Measurements from ENCODE around the gene CWH43.
A peak's percentile ranks its signal among the peaks of the same experiment; 100 is the strongest.
"Not testable (repeated sequence)": the region's sequence is repeated elsewhere in the genome, so short reads cannot be mapped to it uniquely, and the experiment has no call there.

The CWH43 gene

DNA sequence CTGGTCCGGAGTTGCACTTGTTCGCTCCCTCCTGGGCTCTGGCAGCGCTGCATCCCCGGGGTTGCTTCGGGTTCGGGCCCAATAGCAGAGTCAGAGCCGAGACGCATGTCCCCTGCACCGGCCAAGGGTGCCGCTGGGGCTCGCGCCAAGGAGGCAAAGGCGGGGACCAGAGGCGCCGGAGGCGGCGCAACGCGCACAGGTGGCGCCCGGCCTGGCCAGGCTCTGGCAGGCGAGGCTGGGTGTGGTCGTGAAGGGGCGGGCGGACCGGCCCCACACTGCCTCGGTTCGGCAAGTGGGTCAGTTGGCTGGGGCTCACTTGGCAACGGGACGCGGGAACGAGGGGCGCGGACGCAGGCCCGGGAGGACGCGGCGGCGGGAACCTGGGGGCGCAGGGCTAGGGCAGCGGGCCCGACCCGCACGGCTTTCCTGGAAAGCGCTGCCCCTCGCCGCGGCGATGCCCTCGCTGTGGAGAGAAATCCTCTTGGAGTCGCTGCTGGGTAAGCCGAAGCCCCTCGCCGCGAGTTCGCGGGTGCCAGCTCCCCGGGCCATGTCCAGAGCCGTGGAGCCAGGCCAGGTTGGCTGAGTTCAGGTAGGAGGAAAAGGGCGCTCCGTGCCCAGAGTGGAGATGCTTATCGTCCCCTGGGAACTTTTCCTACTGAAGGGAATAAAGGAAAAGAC lies at the start of gene CWH43:
Gene CWH43, plus strand, starts transcription at position 300 of the 678 bp plus-strand sequence. Its CDS starts 155 bp downstream, at position 455.
- no peak for DNase-seq (ENCODE audit: low spot score)
- FAIRE-seq: no peak

- FAIRE-seq (peak; percentile 79), DNase-seq (ENCODE audit: low spot score) (no peak)
Measured at GRCh38 chr4:48937033-48937432, 49.0 kb upstream of the CWH43 start.

DNA sequence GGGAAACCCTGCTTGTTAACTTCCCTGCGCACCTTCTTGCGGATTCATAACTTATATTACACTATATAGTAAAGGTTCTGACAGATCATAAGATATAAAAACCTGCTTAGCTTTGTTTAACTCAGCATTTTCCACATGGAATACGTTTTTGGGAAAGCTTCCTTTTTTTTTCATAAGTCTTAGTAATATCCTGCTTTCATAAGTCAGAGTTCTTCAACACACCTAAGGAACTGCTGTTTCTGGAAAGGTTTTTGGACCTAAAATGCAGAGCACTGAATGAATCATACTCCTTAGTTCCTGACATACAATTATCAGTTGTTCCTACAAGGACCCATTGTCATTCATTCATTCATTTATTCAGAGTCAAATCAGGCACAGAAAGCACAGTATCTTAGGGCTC lies 47.2 kb upstream of the CWH43 start:
- DNase-seq (ENCODE audit: low spot score): no peak
- FAIRE-seq: no peak

DNA sequence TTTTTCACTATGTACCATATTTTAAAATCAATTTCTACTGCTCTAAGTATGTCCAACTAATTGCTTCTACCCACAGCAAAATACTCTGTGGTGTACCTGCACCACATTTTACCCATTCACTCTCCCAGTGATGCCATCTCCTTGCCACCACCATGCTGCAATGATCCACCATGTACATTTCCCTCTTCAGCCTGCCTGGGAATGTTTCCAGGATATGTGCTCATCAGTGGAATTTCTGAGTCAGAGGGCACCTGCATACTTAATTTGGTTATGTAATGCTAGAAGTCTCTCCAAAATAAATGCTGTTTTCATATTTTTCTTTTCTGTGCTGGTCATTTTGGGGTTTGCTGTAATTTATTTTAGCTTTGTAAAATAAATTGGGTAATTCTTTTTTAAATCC lies 46.3 kb upstream of the CWH43 start:
- peak; percentile 89 for DNase-seq (ENCODE audit: low spot score)
- FAIRE-seq: peak; percentile 90

GRCh38 chr4:48943387-48943786 lies 42.7 kb upstream of the CWH43 start:
- FAIRE-seq (no peak), DNase-seq (ENCODE audit: low spot score) (peak; percentile 34)

GRCh38 chr4:48944252-48944651 lies 41.8 kb upstream of the CWH43 start:
- peak; percentile 80 for DNase-seq (ENCODE audit: low spot score)
- FAIRE-seq: peak; percentile 92

- FAIRE-seq (no peak), DNase-seq (ENCODE audit: low spot score) (peak; percentile 62)
Measured at GRCh38 chr4:48944756-48945241, 41.3 kb upstream of the CWH43 start.

- DNase-seq (ENCODE audit: low spot score): no peak
Measured at GRCh38 chr4:48945981-48946380, 40.1 kb upstream of the CWH43 start.

GRCh38 chr4:48947731-48948130 lies 38.3 kb upstream of the CWH43 start:
- FAIRE-seq (no peak), DNase-seq (ENCODE audit: low spot score) (no peak)

More at GRCh38 chr4:48945981-48946380, 40.1 kb upstream of the CWH43 start:
- no peak for FAIRE-seq

- FAIRE-seq (no peak), DNase-seq (ENCODE audit: low spot score) (no peak)
Measured at GRCh38 chr4:48949086-48949485, 37.0 kb upstream of the CWH43 start.

- DNase-seq (ENCODE audit: low spot score) (no peak), FAIRE-seq (peak; percentile 66)
Measured at GRCh38 chr4:48949518-48950219, 36.4 kb upstream of the CWH43 start.

DNA sequence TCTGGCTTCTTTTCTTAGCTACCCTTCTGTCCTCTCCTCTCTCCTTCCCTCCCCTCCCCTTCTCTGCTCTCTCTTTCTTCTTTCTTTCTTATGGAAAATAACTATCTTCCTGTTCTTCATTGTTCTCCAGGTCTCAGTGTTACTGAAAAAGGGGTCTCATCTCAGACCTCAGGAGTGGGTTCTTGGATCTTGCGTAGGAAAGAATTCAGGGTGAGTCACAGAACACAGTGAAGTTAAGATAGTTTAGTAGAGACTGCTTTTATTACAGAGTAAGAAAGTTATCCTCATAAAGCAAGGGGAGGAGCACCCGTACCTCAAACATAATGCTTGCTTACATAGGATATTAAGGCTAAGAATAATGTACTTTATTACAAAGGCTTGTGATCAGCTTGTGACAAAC lies 31.8 kb upstream of the CWH43 start:
- no peak for FAIRE-seq
- DNase-seq (ENCODE audit: low spot score): no peak

GRCh38 chr4:48957366-48957765 lies 28.7 kb upstream of the CWH43 start:
- not testable (repeated sequence) for FAIRE-seq; DNase-seq (ENCODE audit: low spot score)

DNA sequence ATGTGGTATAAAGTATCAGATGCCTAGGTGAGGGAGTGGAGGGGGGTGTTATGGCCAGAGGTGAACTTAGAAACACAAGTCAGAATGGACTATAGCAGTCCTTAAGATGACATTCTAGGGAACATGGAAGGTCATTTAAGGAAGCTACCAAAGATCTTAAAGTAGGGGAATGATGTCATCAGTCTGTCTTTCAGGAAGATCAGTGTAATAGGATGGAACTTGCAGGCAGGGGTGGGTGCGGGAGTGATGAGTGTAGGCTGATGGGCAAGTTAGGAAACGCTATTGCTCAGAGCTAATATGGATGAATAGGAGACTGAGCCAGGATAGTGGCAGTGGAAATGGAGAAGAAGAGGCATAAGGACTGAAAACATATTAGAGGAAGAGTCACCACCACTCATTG lies 27.5 kb upstream of the CWH43 start:
- DNase-seq (ENCODE audit: low spot score) (no peak), FAIRE-seq (no peak)

DNA sequence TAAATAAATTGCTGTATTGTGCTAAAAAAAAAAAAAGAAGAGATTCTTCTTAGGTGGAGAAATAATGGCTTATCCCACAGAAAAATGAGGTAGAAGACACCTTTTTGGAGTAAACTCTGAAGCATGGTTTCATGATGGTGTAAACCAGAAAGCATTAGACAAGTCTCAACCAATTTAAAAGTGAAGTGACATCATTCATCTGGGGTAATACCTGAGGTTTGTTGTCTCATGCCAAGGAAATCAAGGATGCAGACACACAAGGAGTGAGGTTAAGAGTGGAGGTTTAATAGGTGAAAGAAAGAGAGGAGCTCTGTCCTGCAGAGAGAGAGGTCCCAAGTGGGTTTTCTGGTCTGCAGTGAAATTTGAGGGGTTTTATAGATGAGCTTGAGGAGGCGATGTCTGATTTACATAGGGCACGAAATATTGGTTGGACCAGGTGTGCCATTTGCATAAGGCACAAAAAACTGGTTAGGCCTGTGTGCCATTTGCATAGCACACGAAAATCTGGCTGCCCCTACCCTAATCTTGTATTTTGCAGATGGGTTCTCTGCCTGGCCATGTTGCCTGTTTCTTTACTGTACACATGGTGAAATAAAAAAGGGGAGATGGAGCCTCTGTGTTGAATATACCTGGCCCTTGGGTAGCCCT lies 25.0 kb upstream of the CWH43 start:
- FAIRE-seq (peak; percentile 20), DNase-seq (ENCODE audit: low spot score) (no peak)

DNA sequence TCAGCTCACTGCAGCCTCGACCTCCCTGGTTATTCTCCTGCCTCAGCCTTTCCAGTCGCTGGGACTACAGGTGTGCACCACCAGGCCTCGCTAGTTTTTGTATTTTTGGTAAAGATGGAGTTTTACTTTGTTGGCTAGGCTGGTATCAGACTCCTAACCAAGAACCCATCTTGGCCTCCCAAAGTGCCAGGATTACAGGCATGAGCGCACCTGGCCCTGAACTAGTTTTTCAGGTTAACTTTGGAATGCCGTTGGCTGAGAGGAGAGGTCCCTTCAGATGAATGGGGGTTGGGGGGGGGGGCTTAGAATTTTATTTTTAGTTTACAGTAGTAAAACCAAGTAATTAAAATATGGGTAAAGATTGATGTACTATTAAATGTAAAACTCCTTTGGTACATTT lies 23.4 kb upstream of the CWH43 start:
- no peak for DNase-seq (ENCODE audit: low spot score)
- FAIRE-seq: no peak

- DNase-seq (ENCODE audit: low spot score) (peak; percentile 79), FAIRE-seq (peak; percentile 5)
Measured at GRCh38 chr4:48963042-48963679, 22.9 kb upstream of the CWH43 start.

- DNase-seq (ENCODE audit: low spot score) (no peak), FAIRE-seq (no peak)
Measured at GRCh38 chr4:48967101-48967500, 19.0 kb upstream of the CWH43 start.

GRCh38 chr4:48967631-48968030 lies 18.4 kb upstream of the CWH43 start:
- DNase-seq (ENCODE audit: low spot score) (no peak), FAIRE-seq (no peak)

- peak; percentile 26 for DNase-seq (ENCODE audit: low spot score)
- FAIRE-seq: no peak
Measured at GRCh38 chr4:48968814-48969213, 17.3 kb upstream of the CWH43 start.

- FAIRE-seq: peak; percentile 73
- peak; percentile 72 for DNase-seq (ENCODE audit: low spot score)
Measured at GRCh38 chr4:48970471-48970921, 15.6 kb upstream of the CWH43 start.

Data from urothelium cell line (cell line).